BJ (cell line): Measurements from ENCODE around the gene SUPT4H1. TPM values are rescaled to one million over a fixed set of nuclear protein-coding genes. Genes with fewer than 3 reads are reported as not detected.

ENCODE experiments used
- CTCF ChIA-PET: fragments of 350-600 bp; formaldehyde crosslinking; extraction: SDS; loops from one replicate; lab custom pipeline; 2021; ENCODE audit warnings: antibody characterized with exemption, inconsistent platforms; lab: Yijun Ruan, JAX
- POLR2A ChIA-PET: fragments of 300-600 bp; sonication (Branson Sonifier 250); formaldehyde crosslinking; extraction: SDS; loops from one replicate; lab custom pipeline; 2021; ENCODE audit warnings: antibody characterized with exemption; lab: Charles Lee
- DNase-seq: peaks from one replicate; pipeline ENCODE4 v3.0.0-alpha.2; 2011; ENCODE audit warnings: low read depth
- H3K27me3 ChIP-seq: 2 replicates; pipeline ENCODE4 v1.6.0; 2011; ENCODE audit warnings: low read length; ENCODE audit not compliant: control insufficient read depth, insufficient read depth
- H3K36me3 ChIP-seq: 2 replicates; pipeline ENCODE4 v1.5.1; 2011; ENCODE audit warnings: low read length; ENCODE audit not compliant: control insufficient read depth, insufficient read depth
- H3K4me3 ChIP-seq: 2 replicates; pipeline ENCODE4 v1.5.1; 2011; ENCODE audit warnings: low read depth, mild to moderate bottlenecking, control low read depth, low read length
- polyA plus RNA-seq: library from polyadenylated mRNA; depleted of rRNA; stranded (reverse); fragments of >200 nt; gene quantifications from 2 replicates; pipeline ENCODE4 v1.2.3, GENCODE V29; 2011
- TF ChIP-seq, protein P1 (sequence below): IDR thresholded peaks from 2 replicates; pipeline ENCODE4 v1.5.1; 2011; ENCODE audit warnings: low read depth, mild to moderate bottlenecking, control low read depth, inconsistent platforms, low read length, moderate library complexity; ENCODE audit not compliant: insufficient read depth

SUPT4H1 gene
- polyA plus RNA-seq, 1 experiment, result 145 TPM

GRCh38 chr17:58381124-58382035 lies 29.4 kb upstream of the SUPT4H1 start:
- TF ChIP-seq, protein P1, sequence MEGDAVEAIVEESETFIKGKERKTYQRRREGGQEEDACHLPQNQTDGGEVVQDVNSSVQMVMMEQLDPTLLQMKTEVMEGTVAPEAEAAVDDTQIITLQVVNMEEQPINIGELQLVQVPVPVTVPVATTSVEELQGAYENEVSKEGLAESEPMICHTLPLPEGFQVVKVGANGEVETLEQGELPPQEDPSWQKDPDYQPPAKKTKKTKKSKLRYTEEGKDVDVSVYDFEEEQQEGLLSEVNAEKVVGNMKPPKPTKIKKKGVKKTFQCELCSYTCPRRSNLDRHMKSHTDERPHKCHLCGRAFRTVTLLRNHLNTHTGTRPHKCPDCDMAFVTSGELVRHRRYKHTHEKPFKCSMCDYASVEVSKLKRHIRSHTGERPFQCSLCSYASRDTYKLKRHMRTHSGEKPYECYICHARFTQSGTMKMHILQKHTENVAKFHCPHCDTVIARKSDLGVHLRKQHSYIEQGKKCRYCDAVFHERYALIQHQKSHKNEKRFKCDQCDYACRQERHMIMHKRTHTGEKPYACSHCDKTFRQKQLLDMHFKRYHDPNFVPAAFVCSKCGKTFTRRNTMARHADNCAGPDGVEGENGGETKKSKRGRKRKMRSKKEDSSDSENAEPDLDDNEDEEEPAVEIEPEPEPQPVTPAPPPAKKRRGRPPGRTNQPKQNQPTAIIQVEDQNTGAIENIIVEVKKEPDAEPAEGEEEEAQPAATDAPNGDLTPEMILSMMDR, result no peak
- ChIA-PET CTCF (interaction anchor here (0.5 kb wide), 1 partner anchor 57 kb away, joined by 3 read pairs; no protein-coding TSS in a partner anchor), POLR2A (no interaction called here)
- Histone ChIP-seq H3K36me3 (no peaks in the 10 kb centered on the region), H3K27me3 (peaks cover 6% of the 10 kb centered on the region), H3K4me3 (no peak overlapping the region)
- DNase-seq, result no peak

- CTCF ChIA-PET, result interaction anchor here (0.7 kb wide), 1 partner anchor 63 kb away, joined by 3 read pairs; no protein-coding TSS in a partner anchor
Observed at GRCh38 chr17:58380207-58381123, 28.5 kb upstream of the SUPT4H1 start.

DNA sequence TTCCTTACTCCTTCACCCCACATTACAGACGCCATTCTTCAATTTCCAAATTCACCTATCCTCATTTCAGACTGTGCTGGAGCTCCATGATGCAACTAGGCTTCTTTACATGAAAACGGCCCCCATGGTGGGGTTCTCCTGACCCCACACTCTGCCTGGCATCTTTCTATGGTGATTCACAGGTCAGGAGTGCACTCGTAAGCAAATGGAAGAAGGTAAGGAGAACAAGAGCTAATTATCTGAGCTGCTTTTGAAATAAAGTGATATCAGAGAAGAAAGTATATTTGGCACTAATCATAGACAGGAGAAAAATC lies 27.5 kb upstream of the SUPT4H1 start:
- Histone ChIP-seq H3K4me3 (no peak overlapping the region), H3K36me3 (no peaks in the 10 kb centered on the region), H3K27me3 (peaks cover 4% of the 10 kb centered on the region)
- POLR2A ChIA-PET, result no interaction called here
- TF ChIP-seq, protein P1, result no peak
- DNase-seq, result no peak
- CTCF ChIA-PET, result no interaction called here

More at GRCh38 chr17:58380207-58381123, 28.5 kb upstream of the SUPT4H1 start:
- Histone ChIP-seq H3K36me3 (no peaks in the 10 kb centered on the region), H3K4me3 (no peak overlapping the region), H3K27me3 (peaks cover 4% of the 10 kb centered on the region)
- POLR2A ChIA-PET, result no interaction called here
- TF ChIP-seq, protein P1, result no peak
- no peak for DNase-seq

DNA sequence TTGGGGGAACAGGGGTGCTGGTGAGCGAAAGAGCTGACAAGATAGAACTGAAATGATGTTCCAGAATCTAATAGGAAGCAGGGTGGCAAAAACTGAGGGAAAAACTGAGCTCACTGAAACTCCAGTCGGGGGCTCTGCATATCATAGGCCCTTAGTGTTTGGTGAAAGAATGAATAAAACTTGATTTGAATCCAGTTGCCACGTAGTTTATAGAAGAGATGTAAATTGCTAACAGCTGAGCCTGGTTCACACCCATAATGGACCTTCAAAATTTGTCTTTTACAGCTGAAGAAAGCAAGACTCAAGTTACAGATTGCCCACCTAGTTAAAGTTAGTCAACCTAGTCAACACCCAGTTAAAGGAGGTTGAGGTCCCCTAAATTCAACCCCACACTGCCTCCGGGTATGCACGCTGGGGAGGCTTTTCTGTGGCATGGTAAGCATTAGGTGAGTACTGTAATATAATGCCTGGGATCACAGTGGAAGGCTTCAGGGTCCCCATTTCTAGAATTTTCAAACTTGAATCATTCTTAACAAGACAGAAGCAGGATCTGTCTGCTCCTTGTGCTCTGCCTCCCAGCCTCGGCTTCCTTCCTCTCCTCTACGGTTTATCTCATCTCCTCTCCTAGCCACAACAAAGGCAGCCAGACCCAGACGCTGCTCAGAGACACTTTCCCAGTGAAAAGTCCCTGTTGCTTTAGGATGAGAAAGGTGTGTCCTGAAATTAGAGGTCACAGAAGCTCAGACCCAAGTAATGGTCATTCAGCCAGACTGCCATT lies 26.9 kb upstream of the SUPT4H1 start:
- CTCF ChIA-PET, result no interaction called here
- Histone ChIP-seq H3K36me3 (no peaks in the 10 kb centered on the region), H3K4me3 (no peak overlapping the region), H3K27me3 (peaks cover 4% of the 10 kb centered on the region)
- POLR2A ChIA-PET, result interaction anchor here (0.6 kb wide), 1 partner anchor 325 kb away, joined by 4 read pairs; no protein-coding TSS in a partner anchor
- TF ChIP-seq, protein P1, result no peak
- DNase-seq, result no peak
